Activated T-helper 1 cell treated with anti-CD3 and anti-CD28 coated beads, Interleukin-2, amount 50 U/mL, for 16 hours (primary cell): ENCODE data around the gene GDF2.

ENCODE experiments used
- DNase-seq, 2 donors: peaks; one replicate each; pipeline ENCODE4 v3.0.0-alpha.2; 2020; ENCODE audit warnings: low read depth in 1 of 2, low spot score in 1 of 2

The GDF2 gene

DNA sequence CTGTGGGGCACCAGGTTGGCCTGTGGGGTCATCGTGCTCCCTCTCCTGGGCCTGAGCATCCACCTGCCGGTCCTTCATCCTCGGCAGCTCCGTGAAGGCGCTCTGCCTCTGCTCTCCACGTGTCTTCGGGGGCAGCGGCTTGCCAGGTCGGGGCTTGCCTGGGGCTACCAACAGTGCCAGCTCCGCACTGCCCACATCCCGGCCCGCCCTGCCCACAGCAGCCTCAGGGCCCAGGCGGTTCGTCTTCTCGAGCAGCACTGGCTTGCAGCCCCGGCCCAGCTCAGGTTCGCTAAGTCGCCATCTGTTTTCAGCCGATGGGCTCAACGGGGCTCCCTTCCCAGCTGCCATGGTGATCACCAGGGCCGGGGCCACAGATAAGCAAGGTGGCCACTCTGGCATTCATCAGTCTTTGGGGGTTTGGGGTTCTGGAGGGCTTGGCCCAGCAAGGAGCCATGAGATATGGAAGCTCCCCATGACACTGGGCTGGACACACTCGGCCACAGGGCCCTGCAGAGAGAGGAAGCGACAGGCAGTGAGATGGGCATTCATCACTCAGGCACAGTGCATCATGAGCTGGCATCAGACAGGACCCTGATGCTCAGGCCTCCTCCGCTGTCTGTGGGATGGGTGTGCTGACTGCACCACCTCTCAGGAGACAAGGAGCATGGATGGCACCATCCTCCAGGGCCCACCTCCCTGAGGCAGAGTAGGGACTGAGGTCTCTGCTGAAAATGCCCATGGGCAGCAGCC, 46.4 kb downstream of the GDF2 start:
- no peak for DNase-seq

DNA sequence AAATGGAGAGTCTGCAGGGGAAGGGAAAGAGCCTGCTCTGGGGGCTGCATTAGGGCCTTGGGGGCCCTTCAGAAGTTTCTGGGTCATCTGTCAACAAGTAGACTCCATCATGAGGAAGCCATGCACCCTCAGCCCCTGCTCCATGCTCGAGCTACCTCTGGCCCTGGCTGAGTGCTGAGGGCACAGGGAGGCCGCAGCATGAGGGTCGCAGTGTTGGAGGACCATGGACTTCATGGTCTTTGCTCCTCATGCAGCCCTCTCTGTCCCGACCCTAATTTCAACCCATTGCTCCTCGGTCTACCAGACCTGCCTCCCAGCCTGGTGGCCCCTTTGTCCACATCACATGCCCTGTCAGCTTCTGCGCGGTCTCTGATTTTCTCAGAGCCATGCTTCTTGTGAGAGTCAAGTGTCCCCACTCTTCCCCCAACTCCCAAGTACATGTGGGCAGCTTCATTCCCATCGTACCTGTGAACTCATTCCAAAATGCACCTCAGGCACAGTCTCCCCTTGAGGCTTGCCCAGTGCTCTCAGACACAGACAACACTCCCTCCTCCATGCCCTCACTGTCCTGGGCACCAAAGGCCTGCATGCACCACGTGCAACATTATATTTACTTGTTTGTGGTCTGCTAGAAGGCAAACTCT, 47.1 kb downstream of the GDF2 start:
- DNase-seq: no peak

DNA sequence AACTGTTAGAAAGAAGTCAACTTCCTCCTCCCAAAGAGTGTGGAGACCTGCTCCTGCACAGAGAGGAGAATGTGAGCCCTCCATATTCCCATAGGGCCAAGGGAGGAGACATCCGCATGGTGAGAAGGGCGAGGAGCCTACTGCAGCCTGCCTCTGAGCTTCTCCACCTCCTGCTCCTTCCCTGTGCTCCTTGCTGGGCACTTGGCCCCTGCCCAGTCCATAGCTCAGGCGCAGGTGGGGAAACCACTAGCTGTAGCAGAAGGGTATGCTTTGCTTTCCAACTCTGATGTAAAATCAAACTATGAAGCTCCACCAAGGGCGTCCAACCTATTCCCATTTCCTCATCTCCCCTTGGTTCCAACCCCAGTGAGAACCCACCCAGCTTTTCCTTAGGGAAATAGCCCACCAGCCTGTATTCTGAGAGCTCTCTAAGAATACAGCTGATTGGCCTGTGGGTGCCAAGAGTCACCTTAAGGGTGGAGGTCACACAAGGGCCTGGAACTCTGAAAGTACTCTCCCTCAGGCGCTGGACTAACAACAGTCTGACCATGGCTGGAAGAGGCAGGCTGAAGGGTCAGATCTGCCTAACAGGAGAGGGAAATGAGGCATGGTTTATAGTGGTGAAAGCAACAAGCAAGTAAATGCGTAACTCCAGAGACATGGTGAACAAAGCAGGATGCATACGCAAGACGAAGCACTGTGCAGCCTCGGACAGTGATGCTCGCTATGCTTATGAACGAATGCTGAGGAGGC, 47.9 kb downstream of the GDF2 start:
- no peak for DNase-seq

DNA sequence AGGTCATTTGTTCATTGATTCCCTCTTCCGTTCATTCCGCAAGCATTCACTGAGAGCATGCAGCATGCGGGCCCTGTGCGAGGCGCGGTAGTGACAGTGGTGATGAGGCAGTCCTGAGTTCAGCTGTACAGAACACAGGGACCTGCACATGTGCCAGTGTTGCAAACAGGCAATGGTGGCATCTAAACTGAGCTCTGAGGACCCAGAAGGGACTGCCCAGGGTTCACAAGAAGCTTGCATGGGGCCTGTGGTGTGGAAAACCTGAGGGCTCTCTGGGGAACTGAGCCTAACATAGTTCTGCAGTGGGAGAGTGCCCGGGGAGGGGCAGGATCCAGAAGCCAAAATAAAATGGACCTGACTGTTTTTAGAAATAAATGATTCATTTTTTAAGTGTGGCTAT, 48.6 kb downstream of the GDF2 start:
- DNase-seq: no peak

DNA sequence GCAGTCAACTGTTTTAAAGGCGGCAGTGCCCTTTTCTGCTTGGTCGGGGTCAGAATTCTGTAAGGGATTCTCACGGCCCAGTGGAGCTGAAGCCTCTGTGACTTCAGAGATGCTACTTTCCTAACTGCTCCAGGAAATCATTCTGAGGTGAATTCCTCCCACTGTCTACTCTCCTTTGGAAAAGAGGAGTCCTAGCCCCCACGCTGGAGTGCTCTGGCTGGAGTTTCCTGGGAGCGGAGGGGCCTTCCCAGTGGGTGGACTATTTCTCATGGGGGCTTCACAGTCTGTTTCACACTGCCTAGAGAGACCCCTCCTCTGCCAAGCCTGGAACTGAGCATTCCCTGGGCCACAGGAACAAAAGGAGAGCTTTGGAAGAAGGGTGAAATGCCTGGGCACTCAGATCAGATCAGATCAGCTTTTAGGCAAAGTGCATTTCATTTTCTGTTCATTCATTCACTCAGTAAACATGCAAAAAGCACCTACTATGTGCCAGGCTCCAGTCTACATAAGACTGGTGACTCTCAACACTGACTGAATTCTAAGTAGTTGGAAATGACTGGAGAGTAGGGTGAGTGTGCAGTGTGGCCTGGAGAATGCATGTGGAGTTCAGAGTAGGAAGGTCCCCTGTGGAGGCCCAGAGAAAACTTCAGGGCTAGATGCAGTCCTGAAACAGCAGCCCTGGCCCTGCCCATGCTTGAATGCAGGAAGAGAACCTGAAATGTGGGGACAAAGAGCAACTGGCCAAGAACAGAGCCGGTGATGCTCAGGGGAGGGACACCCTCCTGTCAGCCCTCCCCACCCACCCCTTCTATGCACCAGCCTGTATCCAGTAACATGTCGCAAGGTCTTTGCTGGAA, 49.6 kb downstream of the GDF2 start:
- no peak for DNase-seq

DNA sequence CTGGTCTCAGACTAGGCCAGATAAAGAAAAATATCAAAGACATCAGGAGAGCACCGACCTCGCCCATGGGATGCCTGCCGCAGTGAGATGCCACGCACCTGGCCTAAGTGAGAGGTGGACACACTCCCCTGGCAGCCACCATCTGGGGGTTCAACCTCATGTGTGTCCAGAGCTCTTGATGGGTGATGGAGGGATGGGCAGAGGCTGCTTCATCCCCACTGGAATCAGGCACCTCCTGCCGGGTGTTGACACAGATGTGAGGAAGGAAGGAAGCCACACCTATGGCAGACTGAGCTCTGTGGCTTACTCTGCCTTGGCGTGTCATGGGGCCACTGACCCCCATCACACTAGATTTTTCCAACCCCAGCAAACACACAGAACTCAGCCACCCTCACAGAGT, 50.5 kb downstream of the GDF2 start:
- no peak for DNase-seq

DNA sequence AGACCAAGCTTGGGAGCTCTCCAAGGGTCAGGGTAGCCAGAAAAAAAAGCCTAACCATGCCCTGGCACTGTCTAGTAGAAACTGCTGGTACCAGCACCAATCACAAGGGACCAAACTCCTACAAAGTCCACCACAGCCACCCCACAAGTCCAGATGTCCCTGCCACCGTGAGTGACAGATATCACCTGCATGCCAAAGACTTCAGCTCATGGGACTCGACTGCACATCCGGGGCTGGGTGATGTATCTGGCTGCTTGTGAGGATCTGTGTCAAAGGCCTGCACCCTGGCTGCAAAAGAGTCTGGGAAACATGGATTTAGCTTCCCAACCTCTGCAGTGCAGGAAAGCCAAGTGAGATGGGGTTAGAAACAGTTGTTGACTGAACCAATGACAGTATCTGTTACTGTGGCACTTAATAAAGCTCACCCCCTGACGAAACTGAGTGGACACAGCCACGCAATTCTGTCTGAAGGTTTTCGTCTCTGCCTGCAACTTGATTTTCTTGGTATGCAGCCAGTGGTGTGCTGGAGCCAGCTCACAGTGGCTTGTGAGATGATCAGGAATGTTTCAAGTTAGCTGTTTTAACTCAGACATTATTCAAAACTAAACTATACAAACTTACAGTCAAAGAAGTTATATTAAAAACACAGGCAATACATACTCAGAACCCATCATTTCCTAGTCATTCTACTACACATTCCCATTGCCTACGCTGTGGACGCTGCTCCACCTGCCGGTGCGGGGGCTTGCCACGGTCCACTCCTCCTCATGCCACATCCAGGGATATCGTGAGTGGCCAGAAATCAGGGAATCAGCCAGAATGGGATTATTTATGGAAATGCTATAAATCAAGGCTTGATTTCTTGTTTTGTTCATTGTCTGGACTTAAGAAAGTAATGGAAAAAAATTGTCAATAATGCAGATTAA, 52.6 kb downstream of the GDF2 start:
- no peak for DNase-seq

DNA sequence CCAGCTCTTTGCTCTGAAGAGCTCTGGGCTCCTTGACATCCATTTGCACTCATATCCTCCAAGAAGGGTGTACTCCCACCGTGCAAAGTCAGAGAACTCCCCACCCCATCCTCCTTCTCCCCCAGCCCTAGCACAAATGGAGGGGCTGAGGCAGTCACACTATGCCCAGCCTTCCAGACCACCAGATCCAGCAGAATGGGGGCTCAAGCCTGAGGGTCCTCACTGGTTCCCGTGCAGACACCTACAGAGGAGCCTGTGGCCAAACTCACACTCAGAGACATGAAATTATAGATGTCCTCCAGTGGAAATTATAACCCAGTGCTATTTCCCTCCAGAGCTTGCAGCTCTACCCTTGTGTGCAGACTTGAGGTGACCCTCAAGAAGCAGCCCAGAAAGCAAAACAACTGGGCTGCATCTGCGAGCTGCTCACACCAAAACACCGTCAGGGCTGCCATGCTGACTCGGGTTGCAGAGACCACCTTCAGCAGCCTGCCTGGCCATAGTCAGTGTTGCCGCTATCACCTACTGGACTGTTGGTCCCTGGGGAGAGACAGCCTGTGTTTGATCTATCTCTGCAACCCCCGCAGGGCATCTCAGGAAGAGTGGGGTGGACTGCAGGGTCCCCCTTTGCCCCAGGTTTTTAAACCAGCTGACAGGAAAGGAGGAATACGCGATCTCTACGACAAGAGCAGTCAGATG, 54.4 kb downstream of the GDF2 start:
- no peak for DNase-seq
